ENCODE results near the gene PADI4.
"Not testable (repeated sequence)": the region's sequence is repeated elsewhere in the genome, so short reads cannot be mapped to it uniquely, and the experiment has no call there.

DNA sequence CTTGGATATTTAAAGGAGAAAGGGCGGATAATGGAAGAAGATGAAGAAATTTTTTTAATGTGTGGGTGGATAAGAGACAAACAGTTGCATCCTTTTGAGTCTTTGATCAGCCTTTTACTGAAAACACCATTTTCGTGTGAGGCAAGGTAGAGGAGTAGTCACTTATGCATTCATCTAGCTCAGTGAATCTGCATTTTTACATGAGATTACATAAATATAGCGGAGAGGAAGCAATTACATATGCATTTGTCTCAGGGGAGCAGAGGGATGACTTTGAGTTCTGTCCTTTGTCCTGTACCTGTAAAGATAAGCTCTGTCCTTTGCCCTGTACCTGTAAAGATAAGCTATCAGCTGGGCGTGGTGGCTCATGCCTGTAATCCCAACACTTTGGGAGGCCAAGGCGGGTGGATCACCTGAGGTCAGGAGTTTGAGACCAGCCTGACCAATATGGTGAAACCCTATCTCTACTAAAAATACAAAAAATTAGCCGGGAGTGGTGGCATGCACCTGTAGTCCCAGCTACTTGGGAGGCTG lies 13.9 kb downstream of the PADI4 start:
- not testable (repeated sequence) for TF ChIP-seq YY1 (IDR thresholded peaks at IDR 0.05); TAF1 (conservative IDR thresholded peaks at IDR 0.05); SP1 (IDR thresholded peaks at IDR 0.05); ZBTB33 (IDR thresholded peaks at IDR 0.05); HNF4A (conservative IDR thresholded peaks at IDR 0.05); RAD21 (IDR thresholded peaks at IDR 0.05)
- TF ChIP-seq, protein P1, sequence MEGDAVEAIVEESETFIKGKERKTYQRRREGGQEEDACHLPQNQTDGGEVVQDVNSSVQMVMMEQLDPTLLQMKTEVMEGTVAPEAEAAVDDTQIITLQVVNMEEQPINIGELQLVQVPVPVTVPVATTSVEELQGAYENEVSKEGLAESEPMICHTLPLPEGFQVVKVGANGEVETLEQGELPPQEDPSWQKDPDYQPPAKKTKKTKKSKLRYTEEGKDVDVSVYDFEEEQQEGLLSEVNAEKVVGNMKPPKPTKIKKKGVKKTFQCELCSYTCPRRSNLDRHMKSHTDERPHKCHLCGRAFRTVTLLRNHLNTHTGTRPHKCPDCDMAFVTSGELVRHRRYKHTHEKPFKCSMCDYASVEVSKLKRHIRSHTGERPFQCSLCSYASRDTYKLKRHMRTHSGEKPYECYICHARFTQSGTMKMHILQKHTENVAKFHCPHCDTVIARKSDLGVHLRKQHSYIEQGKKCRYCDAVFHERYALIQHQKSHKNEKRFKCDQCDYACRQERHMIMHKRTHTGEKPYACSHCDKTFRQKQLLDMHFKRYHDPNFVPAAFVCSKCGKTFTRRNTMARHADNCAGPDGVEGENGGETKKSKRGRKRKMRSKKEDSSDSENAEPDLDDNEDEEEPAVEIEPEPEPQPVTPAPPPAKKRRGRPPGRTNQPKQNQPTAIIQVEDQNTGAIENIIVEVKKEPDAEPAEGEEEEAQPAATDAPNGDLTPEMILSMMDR (IDR thresholded peaks at IDR 0.05; ENCODE audit: low read depth, low read length, missing input control), result not testable (repeated sequence)
- TF ChIP-seq, protein P2, sequence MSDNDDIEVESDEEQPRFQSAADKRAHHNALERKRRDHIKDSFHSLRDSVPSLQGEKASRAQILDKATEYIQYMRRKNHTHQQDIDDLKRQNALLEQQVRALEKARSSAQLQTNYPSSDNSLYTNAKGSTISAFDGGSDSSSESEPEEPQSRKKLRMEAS (IDR thresholded peaks at IDR 0.05), result not testable (repeated sequence)
- TF ChIP-seq, protein P3, sequence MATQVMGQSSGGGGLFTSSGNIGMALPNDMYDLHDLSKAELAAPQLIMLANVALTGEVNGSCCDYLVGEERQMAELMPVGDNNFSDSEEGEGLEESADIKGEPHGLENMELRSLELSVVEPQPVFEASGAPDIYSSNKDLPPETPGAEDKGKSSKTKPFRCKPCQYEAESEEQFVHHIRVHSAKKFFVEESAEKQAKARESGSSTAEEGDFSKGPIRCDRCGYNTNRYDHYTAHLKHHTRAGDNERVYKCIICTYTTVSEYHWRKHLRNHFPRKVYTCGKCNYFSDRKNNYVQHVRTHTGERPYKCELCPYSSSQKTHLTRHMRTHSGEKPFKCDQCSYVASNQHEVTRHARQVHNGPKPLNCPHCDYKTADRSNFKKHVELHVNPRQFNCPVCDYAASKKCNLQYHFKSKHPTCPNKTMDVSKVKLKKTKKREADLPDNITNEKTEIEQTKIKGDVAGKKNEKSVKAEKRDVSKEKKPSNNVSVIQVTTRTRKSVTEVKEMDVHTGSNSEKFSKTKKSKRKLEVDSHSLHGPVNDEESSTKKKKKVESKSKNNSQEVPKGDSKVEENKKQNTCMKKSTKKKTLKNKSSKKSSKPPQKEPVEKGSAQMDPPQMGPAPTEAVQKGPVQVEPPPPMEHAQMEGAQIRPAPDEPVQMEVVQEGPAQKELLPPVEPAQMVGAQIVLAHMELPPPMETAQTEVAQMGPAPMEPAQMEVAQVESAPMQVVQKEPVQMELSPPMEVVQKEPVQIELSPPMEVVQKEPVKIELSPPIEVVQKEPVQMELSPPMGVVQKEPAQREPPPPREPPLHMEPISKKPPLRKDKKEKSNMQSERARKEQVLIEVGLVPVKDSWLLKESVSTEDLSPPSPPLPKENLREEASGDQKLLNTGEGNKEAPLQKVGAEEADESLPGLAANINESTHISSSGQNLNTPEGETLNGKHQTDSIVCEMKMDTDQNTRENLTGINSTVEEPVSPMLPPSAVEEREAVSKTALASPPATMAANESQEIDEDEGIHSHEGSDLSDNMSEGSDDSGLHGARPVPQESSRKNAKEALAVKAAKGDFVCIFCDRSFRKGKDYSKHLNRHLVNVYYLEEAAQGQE (IDR thresholded peaks at IDR 0.05), result not testable (repeated sequence)
